Keratinocyte (primary cell): ENCODE measurements around the gene VTI1A. TPM values are rescaled to one million over a fixed set of nuclear protein-coding genes. Genes with fewer than 3 reads are reported as not detected.

ENCODE experiments used
- DNase-seq: peaks from one replicate; pipeline ENCODE4 v3.0.0-alpha.2; 2011; ENCODE audit warnings: low read depth, missing footprints, low spot score
- FAIRE-seq: peaks from 2 replicates; lab custom pipeline; 2011; peaks lifted over from hg19 to GRCh38; lab: Jason Lieb, UNC
- H2AFZ ChIP-seq: 2 replicates; pipeline ENCODE4 v1.6.0; 2012; ENCODE audit warnings: low read length, control low read depth, inconsistent platforms; ENCODE audit not compliant: control insufficient read depth
- H3K27ac ChIP-seq: 2 replicates; pipeline ENCODE4 v1.5.1; 2011; ENCODE audit warnings: low read length; ENCODE audit not compliant: control insufficient read depth, insufficient read depth
- H3K27me3 ChIP-seq: 3 replicates; pipeline ENCODE4 v1.6.0; 2011; ENCODE audit warnings: low read length; ENCODE audit not compliant: control insufficient read depth, insufficient read depth; ENCODE audit errors: extremely low read depth
- H3K36me3 ChIP-seq, 2 experiments: 2 replicates in 1 of 2; 3 replicates in 1 of 2; pipeline ENCODE4 v1.5.1; 2011; ENCODE audit warnings: low read length in 2 of 2, mild to moderate bottlenecking in 1 of 2; ENCODE audit not compliant: control insufficient read depth in 2 of 2, insufficient read depth in 2 of 2; ENCODE audit errors: extremely low read depth in 1 of 2
- H3K4me1 ChIP-seq: 3 replicates; pipeline ENCODE4 v1.5.1; 2011; ENCODE audit warnings: low read length; ENCODE audit not compliant: control insufficient read depth, insufficient read depth; ENCODE audit errors: extremely low read depth
- H3K4me2 ChIP-seq: 3 replicates; pipeline ENCODE4 v1.6.0; 2011; ENCODE audit warnings: low read depth, low read length; ENCODE audit not compliant: control insufficient read depth, insufficient read depth; ENCODE audit errors: extremely low read depth
- H3K4me3 ChIP-seq, 3 experiments: fragments of 200-600 bp in 1 of 3; sonication (generic) in 1 of 3; 2 replicates in 2 of 3; 3 replicates in 1 of 3; pipeline ENCODE4 v1.5.1; 2011 to 2016; ENCODE audit warnings: low read length in 3 of 3, mild to moderate bottlenecking in 3 of 3, control low read depth in 2 of 3, inconsistent platforms in 1 of 3, low read depth in 1 of 3, mixed read lengths in 1 of 3, mixed run types in 1 of 3, moderate library complexity in 1 of 3; ENCODE audit not compliant: control insufficient read depth in 2 of 3, insufficient read depth in 2 of 3; ENCODE audit errors: extremely low read depth in 1 of 3
- H3K79me2 ChIP-seq: 2 replicates; pipeline ENCODE4 v1.6.0; 2012; ENCODE audit warnings: low read length; ENCODE audit not compliant: control insufficient read depth, insufficient read depth
- H3K9ac ChIP-seq: 3 replicates; pipeline ENCODE4 v1.6.0; 2011; ENCODE audit warnings: low read length; ENCODE audit not compliant: control insufficient read depth, insufficient read depth; ENCODE audit errors: extremely low read depth
- H3K9me1 ChIP-seq: 3 replicates; pipeline ENCODE4 v1.6.0; 2011; ENCODE audit warnings: low read length; ENCODE audit not compliant: control insufficient read depth, insufficient read depth; ENCODE audit errors: extremely low read depth
- H3K9me3 ChIP-seq: 2 replicates; pipeline ENCODE4 v1.5.1; 2012; ENCODE audit warnings: low read depth, low read length; ENCODE audit not compliant: control insufficient read depth
- H4K20me1 ChIP-seq: 3 replicates; pipeline ENCODE4 v1.6.0; 2011; ENCODE audit warnings: low read length; ENCODE audit not compliant: control insufficient read depth, insufficient read depth; ENCODE audit errors: extremely low read depth
- CTCF ChIP-seq, 3 experiments: IDR thresholded peaks in 1 of 3; conservative IDR thresholded peaks in 1 of 3; optimal IDR thresholded peaks in 1 of 3; 2 replicates in 2 of 3; 3 replicates in 1 of 3; pipeline versions ENCODE3 to v1.5.1; 2011; ENCODE audit warnings: low read length in 3 of 3, mild to moderate bottlenecking in 3 of 3, moderate library complexity in 2 of 3, control low read depth in 1 of 3, inconsistent platforms in 1 of 3; ENCODE audit not compliant: insufficient read depth in 2 of 3; ENCODE audit errors: extremely low read depth in 1 of 3
- EZH2 ChIP-seq: IDR thresholded peaks from one replicate; pipeline ENCODE4 v1.6.1; 2012; ENCODE audit warnings: inconsistent platforms, mild to moderate bottlenecking, low read length, moderate library complexity
- dilution Hi-C: fragments of 300-500 bp; cut with MboI; formaldehyde crosslinking; loops from one replicate; pipeline ENCODE4 v1.7.0; 2020; ENCODE audit warnings: low sequenced_read_pairs; ENCODE audit not compliant: extremely low pct_ligation_motif_present
- polyA plus RNA-seq, 5 experiments: library from polyadenylated mRNA; depleted of rRNA in 3 of 5; stranded (reverse) in 3 of 5; stranded (forward) in 1 of 5; unstranded in 1 of 5; fragments of >200 nt; gene quantifications; 1 replicate in 1 of 5; 2 replicates in 3 of 5; 3 replicates in 1 of 5; pipeline versions ENCODE4 v1.2.1 to v1.2.3, GENCODE V29; 2011 to 2012; ENCODE audit warnings: missing spikeins in 2 of 5, low read depth in 1 of 5, low replicate concordance in 1 of 5

The VTI1A gene
- polyA plus RNA-seq, 1 donor (not counting 4 experiments of a cell fraction or from before 2014, with no cell fraction given): 18.5 TPM

DNA sequence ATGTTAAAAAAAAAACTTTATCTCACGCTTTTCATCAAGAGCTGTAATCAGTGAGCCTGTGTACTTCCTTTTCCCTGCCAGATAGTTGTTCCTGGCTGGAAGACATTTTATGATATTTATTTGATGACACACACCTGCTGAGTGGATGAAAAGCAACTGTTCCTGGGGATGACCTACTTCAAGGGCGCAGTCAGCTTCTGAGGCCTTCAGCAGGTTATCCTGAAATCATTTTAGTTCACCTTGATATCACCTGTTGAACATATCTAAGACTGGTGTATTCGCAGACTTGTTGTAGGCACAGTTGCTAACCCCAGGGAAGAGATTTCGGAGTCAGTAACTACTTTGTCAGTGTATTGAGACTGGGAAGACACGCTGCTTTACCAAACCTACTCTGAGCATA, 268.6 kb downstream of the VTI1A start:
- dilution Hi-C loops: no loop called here
- Histone ChIP-seq H3K27ac (peak overlapping the region; percentile 8), H3K4me2 (peak overlapping the region; percentile 22), H3K9me3 (no peaks in the 10 kb centered on the region), H3K4me3 (no peak overlapping the region), H3K36me3 (peaks cover 0 to 3% of the 10 kb centered on the region in 2 experiments), H3K9me1 (no peaks in the 10 kb centered on the region), H2AFZ (no peak overlapping the region), H3K27me3 (no peaks in the 10 kb centered on the region), H3K9ac (no peak overlapping the region), H3K4me1 (peaks cover 7% of the 10 kb centered on the region), H3K79me2 (no peaks in the 10 kb centered on the region), H4K20me1 (no peaks in the 10 kb centered on the region)
- no peak for TF ChIP-seq CTCF (optimal IDR thresholded peaks at IDR 0.05 in 1 of 3, IDR thresholded peaks at IDR 0.05 in 1 of 3, conservative IDR thresholded peaks at IDR 0.05 in 1 of 3; ENCODE audit: extremely low read depth in 1 of 3, insufficient read depth in 2 of 3, low read length in 3 of 3)
- no peak for TF ChIP-seq EZH2
- peak; percentile 13 for FAIRE-seq
- no peak for DNase-seq

GRCh38 chr10:112716076-112716475, 269.1 kb downstream of the VTI1A start:
- no peak overlapping the region for H2AFZ ChIP-seq
- no peak for TF ChIP-seq EZH2
- TF ChIP-seq CTCF (optimal IDR thresholded peaks at IDR 0.05 in 1 of 3, IDR thresholded peaks at IDR 0.05 in 1 of 3, conservative IDR thresholded peaks at IDR 0.05 in 1 of 3; ENCODE audit: extremely low read depth in 1 of 3, insufficient read depth in 2 of 3, low read length in 3 of 3): no peak
- DNase-seq (no peak), FAIRE-seq (no peak)
- peaks cover 0 to 3% of the 10 kb centered on the region in 2 experiments for H3K36me3 ChIP-seq
- H3K9me3 ChIP-seq: no peaks in the 10 kb centered on the region
- H3K27me3 ChIP-seq: no peaks in the 10 kb centered on the region
- H3K4me3 ChIP-seq: no peak overlapping the region
- H4K20me1 ChIP-seq: no peaks in the 10 kb centered on the region
- no peaks in the 10 kb centered on the region for H3K79me2 ChIP-seq
- H3K27ac ChIP-seq: peak overlapping the region; percentile 8
- dilution Hi-C loops: no loop called here
- H3K4me1 ChIP-seq: peaks cover 7% of the 10 kb centered on the region
- H3K9me1 ChIP-seq: no peaks in the 10 kb centered on the region
- peak overlapping the region; percentile 22 for H3K4me2 ChIP-seq
- no peak overlapping the region for H3K9ac ChIP-seq
